ENCODE data around the gene DLEC1.

DLEC1 gene

DNA sequence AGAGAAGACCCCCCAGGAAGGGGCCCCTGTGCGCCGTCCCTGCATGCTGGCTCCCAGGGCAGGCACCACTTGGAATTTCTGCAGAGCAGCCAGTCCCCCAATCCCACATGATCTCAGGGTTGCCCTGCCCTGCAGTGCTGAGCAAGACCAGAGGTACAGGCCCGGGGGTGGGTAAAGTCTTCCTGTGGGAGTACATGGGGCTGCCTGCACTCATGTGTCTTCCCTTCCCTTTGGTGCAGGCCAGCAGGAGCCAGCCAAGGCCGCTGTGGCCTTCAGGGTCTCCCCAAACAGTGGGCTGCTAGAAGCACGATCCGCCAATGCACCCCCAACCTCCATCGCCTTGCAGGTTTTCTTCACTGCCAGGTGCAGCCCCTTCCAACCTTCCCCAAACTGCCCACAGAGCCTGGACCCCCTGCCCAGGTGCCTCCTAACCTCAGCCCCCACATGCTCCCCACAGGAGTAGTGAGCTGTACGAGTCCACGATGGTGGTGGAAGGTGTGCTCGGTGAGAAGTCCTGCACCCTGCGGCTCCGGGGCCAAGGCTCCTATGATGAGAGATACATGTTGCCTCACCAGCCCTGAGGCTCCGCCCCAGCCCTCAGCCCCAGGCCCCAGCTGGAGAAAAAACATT, 82.9 kb downstream of the DLEC1 start:
- DNase-seq (ENCODE audit: insufficient read length, low spot score) (no peak), FAIRE-seq (no peak)
- TF ChIP-seq POU2F2 (IDR thresholded peaks at IDR 0.05; ENCODE audit: low read depth, low read length): no peak
- no peak for TF ChIP-seq SPI1 (IDR thresholded peaks at IDR 0.05; ENCODE audit: low read depth, low read length)
- TF ChIP-seq POLR2AphosphoS5 (IDR thresholded peaks at IDR 0.05; ENCODE audit: low read depth, low read length): no peak
- no peak for TF ChIP-seq POLR2A (IDR thresholded peaks at IDR 0.05; ENCODE audit: low read depth, low read length)
- no peak for TF ChIP-seq TAF1 (IDR thresholded peaks at IDR 0.05; ENCODE audit: low read depth, low read length)

GRCh38 chr3:38122712-38123290, 83.8 kb downstream of the DLEC1 start:
- FAIRE-seq (no peak), DNase-seq (ENCODE audit: insufficient read length, low spot score) (no peak)
- TF ChIP-seq SPI1 (IDR thresholded peaks at IDR 0.05; ENCODE audit: low read depth, low read length): no peak
- TF ChIP-seq POLR2AphosphoS5 (IDR thresholded peaks at IDR 0.05; ENCODE audit: low read depth, low read length): no peak
- TF ChIP-seq POLR2A (IDR thresholded peaks at IDR 0.05; ENCODE audit: low read depth, low read length): no peak
- no peak for TF ChIP-seq POU2F2 (IDR thresholded peaks at IDR 0.05; ENCODE audit: low read depth, low read length)
- no peak for TF ChIP-seq PAX5 (IDR thresholded peaks at IDR 0.05; ENCODE audit: insufficient read depth, low read length, severe bottlenecking)
- no peak for TF ChIP-seq TAF1 (IDR thresholded peaks at IDR 0.05; ENCODE audit: low read depth, low read length)

DNA sequence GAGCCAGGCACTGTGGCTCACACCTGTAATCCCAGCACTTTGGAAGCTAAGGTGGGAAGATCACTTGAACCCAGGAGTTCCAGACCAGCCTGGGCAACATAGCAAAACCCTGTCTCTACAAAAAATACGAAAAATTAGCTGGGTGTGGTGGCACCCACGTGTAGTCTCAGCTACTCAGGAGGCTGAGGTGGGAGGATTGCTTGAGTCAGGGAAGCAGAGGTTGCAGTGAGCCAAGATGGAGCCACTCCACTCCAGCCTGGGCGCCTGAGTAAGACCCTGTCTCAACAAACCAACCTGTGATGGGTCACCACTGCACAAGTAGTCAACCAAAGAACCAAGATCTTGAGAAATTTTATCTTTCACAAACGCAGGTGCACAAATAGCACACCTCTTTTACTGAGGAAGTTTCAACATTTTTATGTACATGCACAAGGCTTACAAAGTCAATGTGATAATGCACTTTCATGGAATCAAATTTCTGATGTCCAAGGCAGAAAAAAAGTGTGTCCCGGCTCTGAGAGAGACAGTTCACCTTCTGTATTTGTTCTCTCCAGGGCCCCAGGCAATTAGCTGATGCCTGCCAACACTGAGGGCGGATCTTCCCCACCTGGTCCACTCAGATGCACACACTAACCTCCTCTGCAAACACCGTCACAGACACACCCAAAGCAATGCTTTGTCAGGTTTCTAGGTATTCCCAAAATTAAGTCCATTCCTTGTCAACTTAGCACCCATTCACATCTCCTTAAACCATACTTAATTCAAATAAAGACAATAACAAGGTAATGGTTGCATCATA, 85.5 kb downstream of the DLEC1 start:
- no peak for FAIRE-seq
- DNase-seq (ENCODE audit: insufficient read length, low spot score): no peak
- TF ChIP-seq POLR2A (IDR thresholded peaks at IDR 0.05; ENCODE audit: low read depth, low read length): no peak
- TF ChIP-seq TAF1 (IDR thresholded peaks at IDR 0.05; ENCODE audit: low read depth, low read length): no peak
- TF ChIP-seq PAX5 (IDR thresholded peaks at IDR 0.05; ENCODE audit: insufficient read depth, low read length, severe bottlenecking): no peak
- TF ChIP-seq POLR2AphosphoS5 (IDR thresholded peaks at IDR 0.05; ENCODE audit: low read depth, low read length): no peak
- no peak for TF ChIP-seq POU2F2 (IDR thresholded peaks at IDR 0.05; ENCODE audit: low read depth, low read length)
- no peak for TF ChIP-seq SPI1 (IDR thresholded peaks at IDR 0.05; ENCODE audit: low read depth, low read length)

- FAIRE-seq (no peak), DNase-seq (ENCODE audit: insufficient read length, low spot score) (no peak)
- TF ChIP-seq SPI1 (IDR thresholded peaks at IDR 0.05; ENCODE audit: low read depth, low read length): no peak
- no peak for TF ChIP-seq POLR2AphosphoS5 (IDR thresholded peaks at IDR 0.05; ENCODE audit: low read depth, low read length)
- no peak for TF ChIP-seq TAF1 (IDR thresholded peaks at IDR 0.05; ENCODE audit: low read depth, low read length)
- no peak for TF ChIP-seq POLR2A (IDR thresholded peaks at IDR 0.05; ENCODE audit: low read depth, low read length)
- TF ChIP-seq POU2F2 (IDR thresholded peaks at IDR 0.05; ENCODE audit: low read depth, low read length): no peak
- TF ChIP-seq PAX5 (IDR thresholded peaks at IDR 0.05; ENCODE audit: insufficient read depth, low read length, severe bottlenecking): no peak
Observed at GRCh38 chr3:38125305-38126120, 86.5 kb downstream of the DLEC1 start.

DNA sequence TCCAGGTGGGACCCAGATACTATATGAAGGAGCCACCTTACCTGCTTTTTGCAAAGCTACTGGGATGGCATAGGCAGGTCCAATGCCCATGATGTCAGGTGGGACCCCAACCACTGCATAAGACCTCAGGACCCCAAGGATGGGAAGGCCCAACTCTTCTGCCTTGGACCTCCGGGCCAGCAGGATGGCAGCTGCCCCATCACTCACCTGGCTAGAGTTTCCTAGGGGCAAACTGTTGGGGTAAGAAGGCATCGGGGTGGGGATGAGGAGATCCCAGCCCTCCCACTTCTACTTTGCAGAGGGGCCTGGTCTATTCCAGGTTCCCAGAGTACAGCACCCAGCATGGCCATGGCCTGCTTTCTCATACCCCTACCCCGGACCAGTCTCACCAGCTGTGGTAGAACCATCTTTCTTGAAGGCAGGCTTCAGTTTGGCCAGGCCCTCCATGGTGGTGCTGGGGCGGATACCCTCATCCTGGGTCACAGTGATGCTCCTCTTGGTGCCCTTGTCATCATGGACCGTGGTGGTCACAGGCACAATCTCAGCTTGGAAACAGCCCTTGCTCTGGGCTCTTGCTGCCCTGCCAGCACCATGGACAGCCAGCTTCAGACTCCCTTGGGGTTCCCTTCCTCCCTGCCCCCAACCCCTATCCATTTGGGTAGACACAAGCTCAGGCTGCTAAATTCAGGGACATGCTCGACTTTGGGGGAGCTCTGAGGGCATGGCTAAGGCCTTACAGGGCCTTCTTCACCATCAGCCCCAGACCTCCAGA, 87.3 kb downstream of the DLEC1 start:
- no peak for DNase-seq (ENCODE audit: insufficient read length, low spot score)
- no peak for TF ChIP-seq PAX5 (IDR thresholded peaks at IDR 0.05; ENCODE audit: insufficient read depth, low read length, severe bottlenecking)
- TF ChIP-seq POLR2A (IDR thresholded peaks at IDR 0.05; ENCODE audit: low read depth, low read length): no peak
- TF ChIP-seq POLR2AphosphoS5 (IDR thresholded peaks at IDR 0.05; ENCODE audit: low read depth, low read length): no peak
- no peak for TF ChIP-seq POU2F2 (IDR thresholded peaks at IDR 0.05; ENCODE audit: low read depth, low read length)
- no peak for TF ChIP-seq SPI1 (IDR thresholded peaks at IDR 0.05; ENCODE audit: low read depth, low read length)
- TF ChIP-seq TAF1 (IDR thresholded peaks at IDR 0.05; ENCODE audit: low read depth, low read length): no peak
- no peak for FAIRE-seq

DNA sequence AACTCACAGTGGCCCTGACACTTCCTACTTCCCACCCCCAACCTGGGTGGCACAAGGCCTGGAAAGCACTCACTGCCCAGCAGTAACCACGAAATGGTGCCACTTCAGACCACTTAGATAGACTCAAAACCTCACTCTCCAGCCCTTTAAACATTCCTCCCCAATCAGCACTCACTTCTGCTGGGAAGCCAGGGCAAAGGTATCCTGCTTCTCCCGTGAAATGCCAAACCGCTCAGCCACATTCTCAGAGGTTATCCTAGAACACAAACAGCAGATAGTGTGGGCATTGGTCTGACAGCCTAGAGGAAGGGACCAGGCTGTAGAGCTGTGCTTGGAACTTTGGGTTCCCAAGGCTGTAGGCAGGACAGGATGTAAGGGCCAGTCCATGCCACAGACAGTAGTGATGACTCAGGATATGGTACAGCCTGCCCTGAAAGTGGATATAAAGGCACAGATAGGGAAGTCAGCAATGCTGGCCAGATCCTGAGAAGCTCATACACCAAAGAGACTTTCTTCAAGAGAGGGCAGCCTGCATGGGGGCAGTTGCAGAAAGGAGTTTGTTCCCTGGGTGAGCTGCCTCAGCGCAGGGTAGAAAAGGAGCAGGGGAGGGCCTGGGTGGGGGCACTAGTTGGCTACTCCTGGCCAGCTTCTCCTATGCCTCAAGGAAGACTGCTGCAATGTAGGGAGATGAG, 88.7 kb downstream of the DLEC1 start:
- no peak for TF ChIP-seq TAF1 (IDR thresholded peaks at IDR 0.05; ENCODE audit: low read depth, low read length)
- no peak for TF ChIP-seq PAX5 (IDR thresholded peaks at IDR 0.05; ENCODE audit: insufficient read depth, low read length, severe bottlenecking)
- TF ChIP-seq POLR2AphosphoS5 (IDR thresholded peaks at IDR 0.05; ENCODE audit: low read depth, low read length): no peak
- TF ChIP-seq POU2F2 (IDR thresholded peaks at IDR 0.05; ENCODE audit: low read depth, low read length): no peak
- TF ChIP-seq SPI1 (IDR thresholded peaks at IDR 0.05; ENCODE audit: low read depth, low read length): no peak
- no peak for TF ChIP-seq POLR2A (IDR thresholded peaks at IDR 0.05; ENCODE audit: low read depth, low read length)
- DNase-seq (ENCODE audit: insufficient read length, low spot score): no peak
- FAIRE-seq: no peak

DNA sequence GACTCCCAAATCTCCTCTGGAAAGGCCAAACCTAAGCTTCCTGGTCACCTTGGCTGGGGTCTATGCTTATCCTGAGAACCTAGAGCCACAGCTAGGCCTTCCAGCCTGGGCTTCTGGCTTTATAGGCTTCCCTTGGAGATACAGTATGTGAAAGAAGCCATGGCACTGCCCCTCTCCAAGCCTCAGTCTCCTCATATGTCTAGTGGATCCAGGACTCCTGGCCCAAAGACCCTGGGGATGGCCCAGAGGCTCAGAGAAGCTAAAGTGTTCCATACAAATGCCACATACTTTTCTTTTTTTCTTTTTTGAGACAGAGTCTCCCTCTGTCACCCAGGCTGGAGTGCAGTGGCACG, 89.3 kb downstream of the DLEC1 start:
- no peak for TF ChIP-seq SPI1 (IDR thresholded peaks at IDR 0.05; ENCODE audit: low read depth, low read length)
- TF ChIP-seq POLR2AphosphoS5 (IDR thresholded peaks at IDR 0.05; ENCODE audit: low read depth, low read length): no peak
- TF ChIP-seq PAX5 (IDR thresholded peaks at IDR 0.05; ENCODE audit: insufficient read depth, low read length, severe bottlenecking): no peak
- TF ChIP-seq TAF1 (IDR thresholded peaks at IDR 0.05; ENCODE audit: low read depth, low read length): no peak
- no peak for TF ChIP-seq POLR2A (IDR thresholded peaks at IDR 0.05; ENCODE audit: low read depth, low read length)
- no peak for TF ChIP-seq POU2F2 (IDR thresholded peaks at IDR 0.05; ENCODE audit: low read depth, low read length)
- DNase-seq (ENCODE audit: insufficient read length, low spot score) (no peak), FAIRE-seq (no peak)

DNA sequence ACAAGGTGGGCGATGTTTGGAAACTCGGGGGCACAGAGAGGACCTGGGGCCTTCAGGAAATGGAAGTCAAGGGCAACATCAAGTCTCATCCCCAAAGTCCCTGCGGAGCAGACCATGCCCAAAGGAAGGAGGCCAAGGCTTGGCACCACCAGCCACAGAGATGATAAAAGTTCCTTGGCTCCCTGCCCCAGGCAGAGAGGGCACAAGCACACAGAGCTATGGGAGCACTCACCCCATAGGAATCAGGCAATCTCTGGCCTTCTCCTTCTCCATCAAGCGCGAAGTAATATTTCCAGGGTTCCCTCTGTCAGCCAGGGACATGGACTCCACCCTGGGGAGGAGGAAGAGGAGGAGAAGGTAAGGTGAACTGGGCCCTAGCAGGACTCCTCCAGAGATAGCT, 90.0 kb downstream of the DLEC1 start:
- TF ChIP-seq POLR2A (IDR thresholded peaks at IDR 0.05; ENCODE audit: low read depth, low read length): no peak
- TF ChIP-seq POLR2AphosphoS5 (IDR thresholded peaks at IDR 0.05; ENCODE audit: low read depth, low read length): no peak
- no peak for TF ChIP-seq PAX5 (IDR thresholded peaks at IDR 0.05; ENCODE audit: insufficient read depth, low read length, severe bottlenecking)
- TF ChIP-seq POU2F2 (IDR thresholded peaks at IDR 0.05; ENCODE audit: low read depth, low read length): no peak
- TF ChIP-seq SPI1 (IDR thresholded peaks at IDR 0.05; ENCODE audit: low read depth, low read length): no peak
- TF ChIP-seq TAF1 (IDR thresholded peaks at IDR 0.05; ENCODE audit: low read depth, low read length): no peak
- FAIRE-seq (no peak), DNase-seq (ENCODE audit: insufficient read length, low spot score) (no peak)
